Endometrial microvascular endothelial cells (primary cell): ENCODE data around the gene MYH16. TPM values are rescaled to one million over a fixed set of nuclear protein-coding genes. Genes with fewer than 3 reads are reported as not detected.
"Not testable (repeated sequence)": the region's sequence is repeated elsewhere in the genome, so short reads cannot be mapped to it uniquely, and the experiment has no call there.

ENCODE experiments used
- in situ Hi-C: cut with HindIII; loops from 2 replicates; pipeline ENCODE4 v1.10.0; 2017; ENCODE audit warnings: low sequenced_read_pairs, low pct_unique_long_range_greater_than_20kb; ENCODE audit errors: inconsistent ontology term
- total RNA-seq: library from RNA; depleted of rRNA; stranded (reverse); fragments of >200 nt; gene quantifications from one replicate; pipeline ENCODE4 v1.2.3, GENCODE V29; 2015; ENCODE audit errors: inconsistent ontology term

MYH16 gene
- total RNA-seq, 1 donor from 2014 or later = 0.93 TPM

- in situ Hi-C loops = not testable (repeated sequence)
These were observed 57.8 kb downstream of the MYH16 start for GRCh38 chr7:99330314-99330961.

GRCh38 chr7:99331002-99331401 is 58.4 kb downstream of the MYH16 start:
- in situ Hi-C loops = no loop called here

- in situ Hi-C loops = no loop called here
These were observed 67.0 kb downstream of the MYH16 start for GRCh38 chr7:99339595-99339994.

- in situ Hi-C loops = no loop called here
These were observed 68.0 kb downstream of the MYH16 start for GRCh38 chr7:99340659-99341058.

- in situ Hi-C loops = no loop called here
These were observed 71.5 kb downstream of the MYH16 start for GRCh38 chr7:99344061-99344647.

- in situ Hi-C loops = not testable (repeated sequence)
These were observed 78.0 kb downstream of the MYH16 start for GRCh38 chr7:99350641-99351040.

GRCh38 chr7:99352247-99352646 is 79.6 kb downstream of the MYH16 start:
- in situ Hi-C loops = no loop called here

GRCh38 chr7:99355098-99355497 is 82.5 kb downstream of the MYH16 start:
- in situ Hi-C loops = no loop called here

GRCh38 chr7:99357701-99358490 is 85.3 kb downstream of the MYH16 start:
- in situ Hi-C loops = no loop called here

GRCh38 chr7:99358521-99358920 is 85.9 kb downstream of the MYH16 start:
- in situ Hi-C loops = not testable (repeated sequence)

- in situ Hi-C loops = no loop called here
These were observed 87.0 kb downstream of the MYH16 start for GRCh38 chr7:99359465-99360154.

Other genes with a start within 250 kb of the MYH16 start
- 14.9 TPM for gene SMURF1, start 128.7 kb upstream of the MYH16 start, total RNA-seq
- not detected for gene KPNA7, start 64.7 kb upstream of the MYH16 start, total RNA-seq
- gene ARPC1A, start 53.1 kb downstream of the MYH16 start, total RNA-seq = 255 TPM
- gene ARPC1B, start 101.9 kb downstream of the MYH16 start, total RNA-seq = 453 TPM
- 147 TPM for gene PDAP1, start 135.8 kb downstream of the MYH16 start, total RNA-seq
- 85.7 TPM for gene BUD31, start 136.1 kb downstream of the MYH16 start, total RNA-seq
- gene PTCD1, start 166.0 kb downstream of the MYH16 start, total RNA-seq = 3.0 TPM
- gene CPSF4, start 166.1 kb downstream of the MYH16 start, total RNA-seq = 25.1 TPM
- 4,245 TPM for gene ATP5MF, start 193.3 kb downstream of the MYH16 start, total RNA-seq
- gene ZNF789, start 200.1 kb downstream of the MYH16 start, total RNA-seq = 3.3 TPM
- 28.1 TPM for gene ZNF394, start 227.4 kb downstream of the MYH16 start, total RNA-seq
- 8.5 TPM for gene ZKSCAN5, start 231.8 kb downstream of the MYH16 start, total RNA-seq